ENCODE data around the gene POLG2. TPM values are rescaled to one million over a fixed set of nuclear protein-coding genes. Genes with fewer than 3 reads are reported as not detected.

The POLG2 gene
- total RNA-seq, 1 experiment from 2014 or later = 28.9 TPM

Small RNAs within 50 kb of the gene (microRNA-seq; reads per million reads assigned to microRNA genes)
- gene MIR3064 (5.9 reads per million, percentile 37 among the genes with 10 or more reads in this experiment), gene MIR5047 (not detected)

Other genes starting within 250 kb of the POLG2 start
- 19.3 and 20.2 TPM in 2 replicates for gene TEX2, start 233.8 kb downstream of the POLG2 start, total RNA-seq (2022)
- 4.0 and 4.7 TPM in 2 replicates for gene PECAM1, start 106.2 kb downstream of the POLG2 start, total RNA-seq (2022)
- not detected in 2 replicates for gene MILR1, start 47.9 kb downstream of the POLG2 start, total RNA-seq (2022)
- gene DDX5, start 9.2 kb upstream of the POLG2 start, total RNA-seq (2022) = 648 and 667 TPM in 2 replicates
- 63.6 and 69.4 TPM in 2 replicates for gene CEP95, start 9.9 kb upstream of the POLG2 start, total RNA-seq (2022)
- 23.9 and 26.9 TPM in 2 replicates for gene SMURF2, start 165.3 kb upstream of the POLG2 start, total RNA-seq (2022)